Endometrium (tissue), 2 donors: ENCODE data around the gene HPCAL1.

Experiments used
- FAIRE-seq: peaks from 2 replicates; lab custom pipeline; 2012; peaks lifted over from hg19 to GRCh38; lab: Jason Lieb, UNC
- donor health status: control.
- donor health status: control.

HPCAL1 gene

DNA sequence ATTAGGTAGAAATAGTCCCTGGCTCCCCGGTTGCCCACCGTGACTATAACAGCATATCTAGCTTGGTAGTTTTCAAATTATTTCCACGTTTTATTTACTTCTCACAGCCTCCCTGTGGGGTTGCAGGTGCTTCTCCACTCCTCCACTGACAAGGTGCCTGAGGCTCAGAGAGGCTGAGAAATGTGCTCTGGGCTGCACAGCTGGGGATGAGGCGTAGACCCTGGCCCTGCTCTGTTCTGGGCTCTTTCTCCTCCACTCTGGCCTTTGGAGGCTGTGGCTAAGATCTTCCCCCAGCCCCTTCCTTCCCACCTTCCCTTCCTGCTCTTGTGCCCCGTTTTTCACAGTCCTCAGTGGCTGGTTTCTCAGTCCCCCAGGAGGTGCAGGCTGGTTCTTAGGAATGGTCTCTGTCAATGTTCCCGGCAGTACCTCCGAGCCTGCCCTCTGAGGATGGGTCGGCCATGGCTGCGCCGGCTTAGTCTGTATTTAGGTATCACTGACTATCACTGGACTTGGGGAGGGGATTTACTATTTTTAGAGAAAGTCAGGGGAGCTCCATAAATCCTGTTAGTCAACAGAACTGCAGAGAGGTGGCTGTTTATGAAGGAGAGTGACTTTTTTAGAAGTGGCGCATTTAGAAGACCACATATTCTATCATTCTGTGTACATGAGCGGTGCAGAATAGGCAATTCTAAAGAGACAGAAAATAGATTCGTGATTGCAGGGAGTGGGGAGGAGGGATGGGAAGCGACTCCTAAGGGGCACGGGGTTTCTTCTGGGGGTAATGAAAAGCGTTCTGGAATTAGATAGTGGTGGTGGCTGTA is 35.0 kb downstream of the HPCAL1 start:
- FAIRE-seq, result no peak

DNA sequence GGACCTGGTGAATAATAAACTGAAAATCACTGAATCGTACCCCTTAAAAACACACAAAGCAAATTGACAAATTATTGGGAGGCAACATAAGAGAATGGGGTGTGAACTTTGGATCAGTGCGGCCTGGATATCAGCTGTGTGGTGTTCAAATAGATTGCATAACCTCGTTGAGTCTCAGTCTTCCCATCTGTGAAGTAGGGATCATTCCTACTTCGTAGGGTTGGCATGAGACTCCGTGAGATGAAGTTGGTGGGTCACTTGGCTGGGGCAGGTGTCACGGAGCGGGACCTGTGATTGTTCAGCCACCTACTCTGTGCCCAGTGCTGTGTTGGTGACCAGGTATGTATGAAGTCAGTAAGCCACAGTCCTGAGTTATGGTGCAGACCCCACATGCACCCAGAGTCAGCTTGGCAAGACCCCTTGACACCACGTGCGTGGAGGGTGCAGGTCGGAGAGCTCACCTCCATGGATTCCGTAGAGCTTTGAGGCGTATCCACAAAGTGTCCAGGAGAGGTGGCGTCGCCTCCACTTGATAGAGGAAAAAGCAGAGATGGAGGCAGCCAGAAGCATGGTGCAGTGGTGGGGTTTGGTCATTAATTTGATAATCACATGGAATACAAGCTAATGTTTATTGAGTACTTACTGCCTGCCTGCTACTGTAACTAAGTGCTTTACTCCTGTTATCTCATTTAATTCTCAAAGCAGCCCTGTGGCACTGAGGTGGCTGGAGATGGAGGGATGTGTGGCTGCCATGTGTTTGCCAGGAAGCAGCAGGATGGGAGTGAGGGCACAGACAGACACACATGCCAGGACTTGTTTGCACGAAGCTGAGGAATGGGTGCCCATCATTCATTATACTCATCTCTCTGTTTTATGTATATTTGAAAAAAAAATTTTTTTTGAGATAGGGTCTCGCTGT is 35.8 kb downstream of the HPCAL1 start:
- FAIRE-seq, result no peak

DNA sequence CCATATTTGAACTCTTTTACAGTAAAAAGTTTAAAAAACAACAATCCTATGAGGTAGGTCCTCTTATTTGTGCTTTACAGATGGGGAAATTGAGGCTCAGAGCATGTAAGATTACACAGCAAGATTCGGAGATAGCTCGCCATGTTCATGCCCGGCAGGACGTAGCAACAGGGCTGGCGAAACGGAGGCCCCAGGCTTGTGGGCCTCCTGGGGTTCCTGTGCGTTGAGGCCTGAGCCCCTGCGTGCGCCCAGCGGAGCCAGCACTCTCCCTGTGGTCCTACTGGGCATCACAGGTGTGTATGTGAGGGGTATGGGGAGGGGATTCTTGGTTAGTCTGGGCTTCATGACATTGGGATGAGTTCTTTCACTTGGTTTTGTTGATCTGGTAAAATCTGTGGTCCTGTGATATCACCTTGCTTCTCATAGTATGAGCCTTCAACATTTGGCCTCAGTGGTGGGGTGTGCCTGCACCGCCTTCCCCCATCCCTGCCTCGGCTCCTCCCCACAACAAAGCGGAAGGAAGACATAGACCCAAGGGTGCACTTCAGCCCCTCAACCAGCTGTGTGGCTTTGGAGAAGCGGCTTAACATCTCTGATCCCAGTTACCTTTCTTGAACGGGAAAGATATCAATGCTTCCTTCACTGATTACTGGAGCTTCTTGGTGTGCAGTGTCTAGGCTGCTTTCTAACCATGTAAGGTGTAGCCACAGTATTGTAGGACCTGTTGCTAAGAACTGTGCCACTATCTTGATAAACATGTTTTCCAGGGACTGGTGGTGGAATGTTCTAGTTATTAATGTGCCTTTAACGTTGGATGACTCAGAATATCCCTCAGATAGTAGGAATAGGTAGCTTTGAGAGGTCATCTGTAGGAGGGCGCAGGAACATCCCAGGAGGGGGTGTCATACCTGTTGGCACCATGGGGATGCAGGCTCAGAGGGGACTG is 37.2 kb downstream of the HPCAL1 start:
- no peak for FAIRE-seq

DNA sequence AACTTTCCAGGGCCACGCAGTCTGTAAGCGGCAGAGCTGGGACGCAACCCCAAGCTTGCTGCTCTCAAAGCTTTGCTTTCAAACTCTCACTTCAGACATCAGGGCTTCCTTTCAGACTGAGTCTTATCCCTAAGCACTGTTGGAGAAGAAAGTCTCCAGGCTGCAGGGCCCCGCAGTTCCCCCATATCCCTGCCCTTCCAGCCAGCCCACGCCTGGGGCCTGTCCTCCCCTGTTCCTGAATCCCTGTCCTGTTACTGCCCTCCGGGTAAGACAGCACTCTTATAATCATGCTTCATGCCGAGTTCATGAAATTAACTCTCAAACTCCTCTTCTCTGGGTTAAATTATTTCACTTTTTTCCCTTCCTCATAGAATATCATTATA is 37.9 kb downstream of the HPCAL1 start:
- FAIRE-seq, result no peak

DNA sequence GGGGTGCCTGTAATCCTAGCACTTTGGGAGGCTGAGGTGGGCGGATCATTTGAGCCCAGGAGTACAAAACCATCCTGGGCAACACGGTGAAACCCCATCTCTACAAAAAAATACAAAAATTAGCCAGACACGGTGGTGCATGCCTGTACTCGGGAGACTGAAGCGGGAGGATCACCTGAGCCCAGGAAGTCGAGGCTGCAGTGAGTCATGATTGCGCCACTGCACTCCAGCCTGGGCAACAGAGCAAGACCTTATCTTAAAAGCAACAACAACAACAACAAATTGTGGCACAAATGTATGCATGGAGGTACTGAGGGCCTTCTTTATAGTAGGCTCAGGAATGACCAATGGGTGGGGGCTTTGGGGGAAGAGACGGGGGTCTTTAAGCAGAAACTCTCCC is 38.5 kb downstream of the HPCAL1 start:
- FAIRE-seq, result no peak

DNA sequence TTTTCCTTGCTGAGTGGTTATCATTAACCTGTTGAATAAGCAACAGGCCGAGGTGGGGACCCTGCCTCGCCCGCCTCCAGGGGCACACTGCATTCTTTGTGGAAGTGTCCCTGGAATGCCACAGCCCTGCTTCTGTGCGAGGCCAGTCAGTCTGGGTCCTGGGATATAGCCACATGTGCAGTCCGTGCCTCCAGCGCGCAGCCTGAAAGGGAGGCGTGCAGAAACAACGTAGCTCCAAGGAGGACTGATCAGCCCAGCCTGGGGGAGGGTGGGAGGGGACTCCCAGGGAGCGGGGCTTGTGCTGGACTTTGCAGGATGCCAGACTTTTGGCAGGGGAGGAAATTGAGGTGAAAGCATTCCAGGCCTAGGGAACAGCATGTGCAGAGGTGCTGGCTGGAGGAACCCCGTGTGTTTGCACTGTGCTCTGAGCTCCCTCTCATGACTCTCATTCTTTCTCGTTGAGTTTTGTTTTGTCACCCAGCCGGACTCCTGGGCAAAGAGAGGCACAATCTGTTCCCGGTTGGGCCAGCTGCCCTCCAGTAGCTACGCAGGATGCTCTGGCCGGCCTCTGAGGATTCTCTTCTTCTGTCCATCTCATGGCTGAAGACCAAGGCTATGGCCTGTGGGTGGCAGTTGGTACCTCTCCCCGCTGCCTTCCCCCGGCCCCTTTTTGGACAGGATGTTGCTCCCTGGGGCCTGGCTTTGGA is 39.7 kb downstream of the HPCAL1 start:
- no peak for FAIRE-seq

DNA sequence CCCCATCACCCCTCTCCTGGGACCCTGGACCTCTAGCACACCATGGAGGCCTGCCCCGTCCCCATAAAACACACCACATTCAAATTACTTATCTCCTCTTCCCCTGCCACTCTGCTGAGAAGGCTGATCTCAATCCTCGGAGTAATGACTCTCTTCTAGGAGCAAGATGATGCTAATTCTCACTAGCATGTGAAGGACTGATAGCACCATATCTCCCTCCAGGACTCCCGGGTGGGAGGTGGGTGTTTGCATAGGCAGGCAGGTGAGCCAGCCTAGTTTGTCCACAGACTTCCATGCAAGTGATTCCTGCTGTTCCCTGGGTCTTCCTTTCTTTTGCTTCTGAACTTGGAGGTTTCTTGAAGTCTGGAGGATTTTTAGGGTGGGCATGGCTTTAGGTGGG is 40.5 kb downstream of the HPCAL1 start:
- FAIRE-seq, result no peak

DNA sequence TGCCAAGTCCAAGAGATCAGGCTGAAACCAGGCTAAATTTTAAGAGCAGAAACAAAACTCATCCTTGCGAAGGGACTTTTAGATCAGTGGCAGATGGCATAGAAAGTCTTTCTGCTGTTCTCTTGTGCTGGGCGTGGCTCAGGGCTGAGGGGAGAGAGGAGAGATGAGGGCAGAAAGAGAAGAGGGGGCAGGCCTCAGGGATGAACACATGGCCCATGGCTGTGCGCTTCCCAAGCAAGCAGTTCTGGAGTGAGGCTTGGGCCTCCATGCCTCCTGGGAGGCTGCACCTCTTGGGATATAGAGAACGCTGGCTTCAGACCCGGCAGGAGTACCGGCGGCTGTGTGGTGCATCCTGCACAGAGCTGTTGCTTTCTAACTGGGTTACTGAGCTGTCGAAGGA is 41.0 kb downstream of the HPCAL1 start:
- no peak for FAIRE-seq

DNA sequence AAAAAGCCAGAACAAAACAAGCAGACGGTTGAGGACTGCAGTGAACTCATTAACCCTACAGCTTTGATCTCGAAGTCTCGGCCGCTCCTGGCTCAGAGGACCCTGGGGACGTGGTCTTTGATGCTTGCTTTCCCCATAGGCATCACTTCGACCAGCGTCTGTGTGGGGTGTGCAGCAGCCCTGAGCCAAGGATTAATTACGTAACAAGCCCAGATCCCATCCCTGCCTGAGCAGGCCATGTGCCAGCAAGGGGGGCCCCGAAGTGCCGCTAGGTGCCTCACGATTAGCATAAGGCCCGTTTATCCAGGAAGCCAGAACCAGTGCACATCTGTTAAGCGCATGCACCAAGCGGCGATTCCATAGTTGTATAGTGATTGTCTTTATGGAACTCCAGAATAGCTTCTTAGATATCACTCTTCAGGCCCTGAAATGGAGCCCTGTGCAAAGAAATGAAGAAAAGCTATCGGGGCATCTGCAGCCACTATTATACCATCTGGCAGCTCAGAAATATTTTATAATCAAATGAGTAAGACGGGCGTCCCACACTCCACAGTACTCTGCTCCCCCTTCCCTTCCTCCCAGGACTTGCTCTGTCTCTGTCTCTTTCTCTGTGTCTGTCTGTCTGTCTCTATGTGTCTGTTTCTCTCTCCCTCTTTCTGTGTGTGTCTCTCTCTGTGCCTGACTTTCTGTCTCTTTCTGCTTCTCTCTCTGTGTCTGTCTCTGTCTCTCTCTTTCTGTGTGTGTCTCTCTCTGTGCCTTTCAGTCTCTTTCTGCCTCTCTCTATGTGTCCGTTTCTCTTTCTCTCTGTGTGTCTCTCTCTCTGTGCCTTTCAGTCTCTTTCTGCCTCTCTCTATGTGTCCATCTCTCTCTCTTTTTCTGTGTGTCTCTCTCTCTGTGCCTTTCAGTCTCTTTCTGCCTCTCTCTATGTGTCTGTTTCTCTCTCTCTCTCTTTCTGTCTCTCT is 41.7 kb downstream of the HPCAL1 start:
- no peak for FAIRE-seq

DNA sequence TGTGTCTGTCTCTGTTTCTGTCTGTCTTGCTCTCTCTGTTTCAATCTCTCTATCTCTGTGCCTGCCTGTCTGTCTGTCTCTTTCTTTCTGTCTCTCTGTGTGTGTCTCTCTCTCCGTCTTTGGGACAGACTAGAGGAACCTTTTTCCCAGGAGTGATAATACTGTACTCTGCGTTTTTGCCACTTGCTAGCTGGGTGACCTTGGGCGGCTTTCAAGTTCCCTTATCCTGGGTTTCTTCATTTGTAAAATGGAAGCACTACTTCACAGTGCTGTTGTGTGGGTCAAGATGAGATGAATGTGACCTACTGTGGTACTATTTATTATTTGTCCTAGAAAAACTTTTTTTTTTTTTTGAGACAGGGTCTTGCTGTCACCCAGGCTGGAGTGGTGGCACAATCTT is 42.4 kb downstream of the HPCAL1 start:
- no peak for FAIRE-seq

DNA sequence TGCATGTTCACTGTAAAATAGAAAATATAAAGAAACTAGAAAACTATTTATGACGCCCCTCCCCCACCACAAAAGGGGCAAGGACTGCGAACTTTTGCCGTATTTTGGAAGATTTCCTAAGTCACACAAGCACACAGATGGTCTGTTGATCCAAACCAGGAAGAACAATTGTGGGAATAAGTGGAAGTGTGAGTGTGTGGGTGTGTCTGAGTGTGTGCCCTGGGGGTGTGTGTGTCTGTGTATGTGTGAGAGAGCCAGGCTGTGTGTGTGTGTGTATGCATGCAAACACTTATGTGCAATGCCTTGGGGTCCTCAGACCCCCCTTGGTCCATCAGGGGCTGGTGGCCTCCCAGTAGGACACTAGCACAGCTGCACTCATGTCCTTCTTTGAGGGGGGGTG is 43.1 kb downstream of the HPCAL1 start:
- FAIRE-seq, result no peak

DNA sequence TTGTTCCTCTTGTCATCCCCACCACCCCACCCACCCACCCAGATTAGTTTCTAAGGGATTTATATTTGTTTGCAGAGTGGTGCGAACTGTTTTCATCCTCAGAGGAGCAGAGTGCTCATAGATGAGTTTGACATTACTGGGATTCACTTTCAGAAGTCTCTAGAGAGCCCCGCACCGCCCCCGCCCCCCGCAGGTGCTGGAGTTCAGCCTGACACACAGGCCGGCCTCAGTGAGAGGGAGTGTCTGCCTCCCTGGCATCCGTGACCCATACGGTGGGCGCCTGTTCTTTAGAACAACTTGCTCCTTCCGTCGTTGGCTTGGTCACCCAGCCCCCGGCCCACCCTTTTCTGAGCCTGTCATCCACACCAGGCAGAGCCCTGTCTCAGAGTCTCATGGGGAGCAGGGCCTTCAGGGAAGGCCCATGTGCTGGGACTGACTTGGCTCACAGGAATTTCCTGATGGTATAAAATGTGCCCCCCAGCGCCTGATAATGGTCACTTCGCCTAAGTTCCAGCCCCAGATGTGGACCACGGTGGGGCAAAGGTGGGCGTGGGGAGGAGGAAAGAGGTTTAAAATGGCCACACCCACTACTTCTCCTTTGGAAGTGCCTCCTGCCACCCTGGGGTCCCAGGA is 44.3 kb downstream of the HPCAL1 start:
- no peak for FAIRE-seq

DNA sequence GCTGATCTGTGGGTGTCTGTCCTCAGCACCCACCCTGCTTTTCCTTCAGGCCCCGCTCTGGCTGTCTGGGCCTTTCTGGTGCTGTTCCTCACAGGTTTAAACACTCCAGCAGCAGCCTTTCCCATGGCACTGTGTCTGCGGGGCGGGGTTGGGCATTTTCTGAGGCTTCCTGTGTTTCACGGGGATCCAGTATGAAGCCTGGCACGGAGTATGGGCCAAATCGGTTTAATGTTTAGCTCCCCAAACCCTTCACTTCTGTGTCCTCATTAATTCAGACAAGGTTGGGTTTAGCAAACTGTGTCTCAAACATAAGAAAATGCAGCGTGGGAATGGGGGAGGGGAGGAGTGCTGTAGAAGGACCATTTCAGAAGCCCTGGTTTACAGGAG is 44.9 kb downstream of the HPCAL1 start:
- no peak for FAIRE-seq

DNA sequence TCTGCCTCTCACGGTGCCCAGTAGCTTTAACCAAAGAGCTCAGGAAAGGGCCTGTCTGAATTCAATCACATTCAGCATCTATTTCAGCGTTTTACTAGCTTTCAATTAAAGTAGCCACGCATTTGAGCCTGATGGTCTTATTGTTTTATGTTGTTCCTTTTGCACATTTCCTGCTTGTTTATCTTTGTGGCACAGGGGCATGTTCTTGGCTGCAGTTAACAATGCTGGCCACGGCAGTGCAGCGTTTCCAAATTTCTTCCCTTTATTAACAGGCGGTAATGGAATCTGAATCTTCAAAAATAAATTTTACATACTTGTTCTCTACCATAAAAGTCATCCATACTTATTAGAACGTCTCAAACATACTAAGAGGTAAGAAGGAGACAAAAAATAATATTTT is 46.2 kb downstream of the HPCAL1 start:
- FAIRE-seq, result no peak

DNA sequence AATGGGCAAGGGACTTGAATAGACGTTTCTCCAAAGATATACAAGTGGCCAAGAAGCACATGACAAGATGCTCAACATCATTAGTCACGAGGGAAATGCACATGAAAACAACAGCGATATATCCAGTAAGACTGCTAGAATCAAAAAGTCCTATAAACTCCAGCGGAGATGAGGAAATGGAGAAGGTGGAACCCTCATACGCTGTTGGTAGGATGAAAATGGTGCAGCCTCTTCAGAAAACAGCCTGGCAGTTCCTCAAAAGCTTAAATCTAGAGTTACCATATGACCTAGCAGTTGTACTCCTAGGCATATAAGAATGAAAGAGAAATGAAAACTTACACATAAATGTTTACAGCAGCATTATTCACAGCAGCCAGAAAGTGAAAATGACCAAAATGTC is 48.1 kb downstream of the HPCAL1 start:
- FAIRE-seq, result no peak

DNA sequence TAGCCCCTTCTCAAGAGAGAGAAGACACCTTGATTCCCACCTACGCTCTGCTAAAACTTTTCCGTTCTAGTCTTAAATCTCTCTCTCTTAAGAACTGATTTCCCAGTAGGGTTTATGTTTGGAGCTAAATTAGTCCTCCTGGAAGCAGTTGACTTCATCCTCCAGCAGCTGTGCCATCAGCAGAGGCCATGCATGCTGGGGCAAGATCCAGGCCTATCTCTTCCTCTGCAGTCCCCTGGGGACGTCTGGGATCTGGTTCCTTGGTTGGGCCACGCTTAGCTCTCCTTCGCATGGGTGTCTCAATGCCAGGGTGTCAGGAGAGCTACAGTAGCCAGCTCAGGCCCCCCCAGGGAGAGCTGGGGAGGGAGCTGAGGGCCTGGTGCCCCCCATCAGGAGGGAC is 49.7 kb downstream of the HPCAL1 start:
- no peak for FAIRE-seq

DNA sequence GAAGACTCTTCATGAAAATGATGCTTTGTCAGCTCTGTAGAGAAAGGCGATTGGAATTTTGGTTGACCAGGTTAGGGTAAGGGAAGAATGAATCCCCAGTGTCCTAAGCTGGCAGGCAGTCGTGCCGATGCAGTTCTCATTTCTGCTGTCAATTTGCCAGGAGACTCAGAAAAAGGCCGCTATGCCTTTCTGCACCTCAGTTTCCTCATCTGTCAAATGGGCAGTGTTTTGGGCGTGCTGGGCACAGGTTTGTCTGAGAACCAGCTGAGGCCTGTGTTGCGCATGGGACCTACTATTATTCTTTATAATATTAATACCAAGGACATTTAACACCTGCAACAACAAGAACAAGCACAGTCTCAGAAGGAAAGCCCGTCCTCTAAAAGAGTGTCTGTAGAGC is 50.3 kb downstream of the HPCAL1 start:
- FAIRE-seq, result no peak

DNA sequence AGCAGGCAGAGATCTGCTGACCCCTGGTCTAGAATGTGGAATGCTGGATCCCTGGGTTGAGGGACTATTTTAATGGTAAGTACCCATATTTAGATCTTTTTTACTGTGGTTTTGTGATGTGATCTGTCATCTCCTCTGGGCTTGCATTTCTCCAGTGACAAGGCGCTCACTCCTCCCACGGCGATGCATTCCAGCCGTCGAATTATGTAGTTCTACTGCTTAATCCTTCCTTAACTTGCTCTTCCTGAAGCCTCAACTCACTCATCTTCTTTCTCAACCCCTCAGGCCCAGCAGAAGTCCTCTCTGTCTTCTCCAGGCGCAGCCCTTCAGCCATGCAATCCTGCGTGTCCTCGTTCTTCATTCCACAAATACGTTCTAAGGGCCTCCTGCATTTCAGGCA is 51.2 kb downstream of the HPCAL1 start:
- FAIRE-seq, result no peak

DNA sequence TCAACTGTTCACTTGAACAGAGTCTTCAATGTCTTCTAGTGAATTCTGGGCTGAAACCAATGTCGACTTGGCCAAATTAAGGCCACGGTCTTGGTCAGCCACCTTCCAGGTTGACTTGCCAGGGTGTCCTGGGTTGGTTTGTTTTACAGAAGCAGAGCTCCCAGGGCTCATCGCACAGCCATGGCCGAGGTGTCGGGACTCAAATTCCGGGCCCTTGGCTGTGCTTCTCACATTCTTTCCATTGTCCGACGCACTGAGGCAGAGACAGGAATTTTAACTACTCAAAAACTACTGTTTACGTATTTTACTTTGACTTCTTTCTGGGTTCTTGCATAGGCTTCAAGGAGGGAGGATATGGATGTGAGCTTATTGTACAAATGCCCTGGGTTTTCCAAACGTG is 51.7 kb downstream of the HPCAL1 start:
- FAIRE-seq, result no peak
